Activated CD4-positive, alpha-beta memory T cell treated with anti-CD3 and anti-CD28 coated beads for 36 hours (primary cell): ENCODE data around the gene OR10H4. TPM values are rescaled to one million over a fixed set of nuclear protein-coding genes. Genes with fewer than 3 reads are reported as not detected.

Source experiments
- CTCF ChIA-PET: fragments of 350-600 bp; sonication (Branson Sonifier 250); formaldehyde crosslinking; loops from one replicate; lab custom pipeline; 2021; ENCODE audit warnings: antibody characterized with exemption, inconsistent platforms; lab: Charles Lee
- POLR2A ChIA-PET: fragments of 350-600 bp; sonication (Branson Sonifier 250); formaldehyde crosslinking; loops from one replicate; lab custom pipeline; 2021; ENCODE audit warnings: antibody characterized with exemption; lab: Charles Lee
- DNase-seq: peaks from one replicate; pipeline ENCODE4 v3.0.0-alpha.2; 2020
- H3K27ac Mint-ChIP-seq: one replicate; pipeline ENCODE4 v1.8.0; 2021; ENCODE audit warnings: mixed read lengths
- H3K27me3 Mint-ChIP-seq: one replicate; pipeline ENCODE4 v1.8.0; 2021; ENCODE audit warnings: mixed read lengths
- H3K36me3 Mint-ChIP-seq: one replicate; pipeline ENCODE4 v1.8.0; 2021; ENCODE audit warnings: mixed read lengths
- H3K4me1 Mint-ChIP-seq: one replicate; pipeline ENCODE4 v1.8.0; 2021; ENCODE audit warnings: low read depth, mixed read lengths
- H3K4me3 Mint-ChIP-seq: one replicate; pipeline ENCODE4 v1.8.0; 2021; ENCODE audit warnings: mild to moderate bottlenecking, mixed read lengths
- H3K9me3 Mint-ChIP-seq: one replicate; pipeline ENCODE4 v1.8.0; 2021; ENCODE audit warnings: mixed read lengths
- intact Hi-C: fragments of 100-400 bp; cut with micrococcal nuclease; formaldehyde crosslinking; loops from one replicate; pipeline ENCODE4 v1.15.1; 2023
- total RNA-seq, 2 experiments: library from RNA; stranded (reverse); gene quantifications; one replicate each; pipeline ENCODE4 v1.2.3, GENCODE V29; 2021

Gene OR10H4
- total RNA-seq, 2 experiments from 2014 or later = not detected

- POLR2A ChIA-PET = no interaction called here
- DNase-seq = no peak
- Mint-ChIP-seq H3K9me3 (peaks cover 17% of the 10 kb centered on the region), H3K4me1 (no peaks in the 10 kb centered on the region), H3K27me3 (peaks cover 15% of the 10 kb centered on the region), H3K4me3 (no peak overlapping the region), H3K36me3 (no peaks in the 10 kb centered on the region), H3K27ac (no peak overlapping the region)
- intact Hi-C loops = no loop called here
- CTCF ChIA-PET = no interaction called here
Measured at GRCh38 chr19:15992014-15992413, 43.2 kb downstream of the OR10H4 start.

GRCh38 chr19:15995536-15995935 is 46.7 kb downstream of the OR10H4 start:
- Mint-ChIP-seq H3K9me3 (peaks cover 17% of the 10 kb centered on the region), H3K27ac (no peak overlapping the region), H3K4me1 (peaks cover 3% of the 10 kb centered on the region), H3K27me3 (peaks cover 5% of the 10 kb centered on the region), H3K4me3 (no peak overlapping the region), H3K36me3 (no peaks in the 10 kb centered on the region)
- intact Hi-C loops = no loop called here
- no peak for DNase-seq
- ChIA-PET POLR2A (no interaction called here), CTCF (no interaction called here)

GRCh38 chr19:15998166-15998565 is 49.4 kb downstream of the OR10H4 start:
- intact Hi-C loops = no loop called here
- no peak overlapping the region for H3K27ac Mint-ChIP-seq
- CTCF ChIA-PET = no interaction called here
- no peaks in the 10 kb centered on the region for H3K36me3 Mint-ChIP-seq
- H3K4me3 Mint-ChIP-seq = no peak overlapping the region
- peaks cover 13% of the 10 kb centered on the region for H3K9me3 Mint-ChIP-seq
- DNase-seq = no peak
- POLR2A ChIA-PET = no interaction called here
- peaks cover 27% of the 10 kb centered on the region for H3K4me1 Mint-ChIP-seq
- H3K27me3 Mint-ChIP-seq = no peaks in the 10 kb centered on the region

Other genes with a start within 250 kb of the OR10H4 start
- gene OR10H2, start 221.0 kb upstream of the OR10H4 start, total RNA-seq = not detected
- not detected for gene OR10H3, start 211.0 kb upstream of the OR10H4 start, total RNA-seq
- gene OR10H5, start 161.3 kb upstream of the OR10H4 start, total RNA-seq = not detected
- not detected for gene OR10H1, start 133.3 kb upstream of the OR10H4 start, total RNA-seq
- gene CYP4F2, start 50.9 kb upstream of the OR10H4 start, total RNA-seq = not detected
- not detected for gene CYP4F11, start 14.5 kb upstream of the OR10H4 start, total RNA-seq
- gene TPM4, start 127.5 kb downstream of the OR10H4 start, total RNA-seq = 100 to 1,000 TPM; 497 to 515 TPM
- 100 to 1,000 TPM; 146 to 154 TPM for gene RAB8A, start 162.9 kb downstream of the OR10H4 start, total RNA-seq
- gene HSH2D, start 194.7 kb downstream of the OR10H4 start, total RNA-seq = 10 to 100 TPM; 23.6 to 26.1 TPM
- gene CIB3, start 224.5 kb downstream of the OR10H4 start, total RNA-seq = not detected
- 10 to 100 TPM; 43.8 to 44.3 TPM for gene FAM32A, start 236.4 kb downstream of the OR10H4 start, total RNA-seq
- gene AP1M1, start 248.9 kb downstream of the OR10H4 start, total RNA-seq = 100 to 1,000 TPM; 100 to 113 TPM